ENCODE data around the gene CTDSPL. TPM values are rescaled to one million over a fixed set of nuclear protein-coding genes. Genes with fewer than 3 reads are reported as not detected.

Gene CTDSPL
- total RNA-seq, 2 donors from 2014 or later: 75.0 to 76.7 TPM

DNA sequence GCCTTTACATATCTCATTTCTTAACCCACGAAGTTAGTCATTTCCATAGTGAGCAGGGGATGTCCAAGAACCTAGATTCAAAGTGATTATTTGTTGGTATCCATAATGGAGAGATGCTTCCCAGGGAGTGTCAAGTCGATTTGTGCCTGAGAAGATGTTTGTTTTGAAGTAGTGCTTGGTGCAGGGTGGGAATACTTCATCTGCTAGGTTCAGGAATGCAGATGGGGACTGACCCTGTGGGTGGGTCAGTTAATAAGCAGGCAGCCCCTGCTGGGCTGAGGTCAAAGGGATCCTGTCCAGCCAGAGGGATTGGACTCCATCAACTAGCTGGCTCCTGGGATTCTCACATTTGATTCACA lies 84.8 kb downstream of the CTDSPL start:
- DNase-seq: no peak
- Histone ChIP-seq H3K27me3 (no peaks in the 10 kb centered on the region), H3K9ac (ENCODE audit: low read depth in 2 of 2, low read length in 2 of 2) (no peak overlapping the region), H3K4me3 (no peak overlapping the region), H3K9me3 (no peaks in the 10 kb centered on the region), H3K27ac (no peak overlapping the region), H3K4me1 (peaks cover 25% of the 10 kb centered on the region), H3K36me3 (no peaks in the 10 kb centered on the region)
- no peak for TF ChIP-seq CTCF (IDR thresholded peaks at IDR 0.05)
- intact Hi-C loops (cut with DNase I): no loop called here

GRCh38 chr3:37949866-37950265 lies 88.2 kb downstream of the CTDSPL start:
- no peak overlapping the region for H3K4me3 ChIP-seq
- TF ChIP-seq CTCF (IDR thresholded peaks at IDR 0.05): no peak
- no peaks in the 10 kb centered on the region for H3K9me3 ChIP-seq
- H3K4me1 ChIP-seq: peaks cover 18% of the 10 kb centered on the region
- H3K9ac ChIP-seq (ENCODE audit: low read depth in 2 of 2, low read length in 2 of 2): no peak overlapping the region
- no peaks in the 10 kb centered on the region for H3K27me3 ChIP-seq
- H3K36me3 ChIP-seq: no peaks in the 10 kb centered on the region
- no peak for DNase-seq
- intact Hi-C loops (cut with DNase I): no loop called here
- no peak overlapping the region for H3K27ac ChIP-seq

DNA sequence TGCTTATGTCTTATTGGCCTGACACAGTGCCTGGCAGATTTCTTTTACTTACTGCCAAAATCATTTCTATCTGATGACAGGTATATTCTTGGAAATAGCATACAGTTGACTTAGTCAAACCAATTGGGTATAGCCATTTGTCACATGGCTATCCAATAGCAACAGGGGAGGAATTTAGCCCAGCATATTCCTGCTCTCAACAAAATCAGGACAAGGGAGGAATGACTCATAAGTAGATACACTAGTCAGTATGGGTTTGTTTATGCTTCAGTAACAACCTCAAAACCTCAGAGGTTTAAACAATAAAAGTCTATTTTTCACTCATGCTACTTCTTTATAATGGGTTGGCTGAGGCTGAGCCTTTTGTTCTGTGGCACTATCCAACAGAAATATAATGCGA lies 90.9 kb downstream of the CTDSPL start:
- Histone ChIP-seq H3K27ac (no peak overlapping the region), H3K9ac (ENCODE audit: low read depth in 2 of 2, low read length in 2 of 2) (no peak overlapping the region), H3K36me3 (no peaks in the 10 kb centered on the region), H3K9me3 (no peaks in the 10 kb centered on the region), H3K27me3 (no peaks in the 10 kb centered on the region), H3K4me1 (peaks cover 9% of the 10 kb centered on the region), H3K4me3 (no peak overlapping the region)
- intact Hi-C loops (cut with DNase I): no loop called here
- DNase-seq: no peak
- no peak for TF ChIP-seq CTCF (IDR thresholded peaks at IDR 0.05)

DNA sequence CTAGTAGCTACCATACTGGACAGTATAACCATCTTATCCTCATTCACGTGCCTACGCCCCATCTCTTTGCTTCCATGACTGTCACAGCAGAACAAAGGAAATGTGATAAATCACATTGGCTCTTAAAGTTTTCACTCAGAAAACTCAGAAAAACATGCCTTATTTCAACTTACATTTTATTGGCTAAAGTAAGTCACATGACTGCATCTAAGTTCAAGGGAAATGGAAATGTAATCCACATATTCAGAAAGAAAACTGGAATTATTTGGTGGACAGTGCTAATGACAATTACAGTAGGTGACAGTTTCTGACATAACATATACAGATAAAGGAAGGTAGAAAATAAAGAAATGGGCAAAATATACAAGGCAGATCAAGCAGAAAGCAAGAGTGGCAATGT lies 91.5 kb downstream of the CTDSPL start:
- Histone ChIP-seq H3K36me3 (no peaks in the 10 kb centered on the region), H3K4me3 (no peak overlapping the region), H3K27me3 (no peaks in the 10 kb centered on the region), H3K9me3 (no peaks in the 10 kb centered on the region), H3K9ac (ENCODE audit: low read depth in 2 of 2, low read length in 2 of 2) (no peak overlapping the region), H3K27ac (no peak overlapping the region), H3K4me1 (peaks cover 10% of the 10 kb centered on the region)
- intact Hi-C loops (cut with DNase I): no loop called here
- no peak for TF ChIP-seq CTCF (IDR thresholded peaks at IDR 0.05)
- DNase-seq: no peak

- TF ChIP-seq CTCF (IDR thresholded peaks at IDR 0.05): no peak
- Histone ChIP-seq H3K27me3 (no peaks in the 10 kb centered on the region), H3K27ac (peak overlapping the region; percentile 23), H3K9ac (ENCODE audit: low read depth in 2 of 2, low read length in 2 of 2) (no peak overlapping the region), H3K4me3 (no peak overlapping the region), H3K4me1 (peaks cover 10% of the 10 kb centered on the region), H3K36me3 (no peaks in the 10 kb centered on the region), H3K9me3 (no peaks in the 10 kb centered on the region)
- no peak for DNase-seq
- intact Hi-C loops (cut with DNase I): no loop called here
Measured at GRCh38 chr3:37953707-37954394, 92.2 kb downstream of the CTDSPL start.
